GM21786 (cell line): ENCODE results near the gene FCMR.

Source experiments
- ATAC-seq: cut with Tn5 transposase; IDR thresholded peaks from one replicate; pipeline ENCODE4 v1.9.1; 2021; ENCODE audit not compliant: unreplicated experiment

Gene FCMR

DNA sequence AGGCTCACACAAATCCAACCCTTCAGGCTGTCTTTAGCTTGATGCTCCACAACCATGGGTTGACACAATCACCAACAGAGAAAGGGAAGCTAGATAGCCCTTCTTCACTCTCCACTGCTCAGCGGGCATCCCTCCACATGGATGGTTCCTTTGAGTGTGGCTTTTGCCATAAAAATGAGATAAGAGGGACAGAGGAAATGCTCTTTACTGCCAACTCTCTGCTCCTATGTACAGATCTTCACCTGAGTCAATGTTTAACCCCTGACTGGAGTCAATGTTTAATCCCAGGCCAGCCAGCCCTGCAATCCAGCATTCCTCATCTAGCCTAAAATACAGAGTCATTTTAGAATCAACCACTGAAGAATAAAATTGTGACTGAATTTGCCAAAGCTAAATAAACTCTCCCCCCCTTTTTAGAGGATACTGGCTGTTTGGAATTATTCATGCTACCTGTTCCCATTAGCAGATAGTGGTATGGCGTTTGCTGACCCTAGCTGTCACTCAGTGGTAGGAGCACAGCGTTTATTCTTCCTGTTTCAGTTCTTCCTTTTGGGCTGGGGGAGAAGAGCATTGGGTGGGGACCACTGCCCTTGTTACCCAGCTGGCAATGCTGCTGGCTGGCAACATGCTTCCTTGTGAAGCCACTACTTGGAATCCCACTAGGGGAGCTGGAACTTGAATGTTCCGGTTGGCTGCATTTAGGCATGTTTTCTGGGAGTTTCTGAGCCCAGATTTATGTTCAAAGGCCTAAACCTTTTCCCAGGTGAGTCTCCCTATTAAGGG lies 29.8 kb upstream of the FCMR start:
- ATAC-seq: no peak

DNA sequence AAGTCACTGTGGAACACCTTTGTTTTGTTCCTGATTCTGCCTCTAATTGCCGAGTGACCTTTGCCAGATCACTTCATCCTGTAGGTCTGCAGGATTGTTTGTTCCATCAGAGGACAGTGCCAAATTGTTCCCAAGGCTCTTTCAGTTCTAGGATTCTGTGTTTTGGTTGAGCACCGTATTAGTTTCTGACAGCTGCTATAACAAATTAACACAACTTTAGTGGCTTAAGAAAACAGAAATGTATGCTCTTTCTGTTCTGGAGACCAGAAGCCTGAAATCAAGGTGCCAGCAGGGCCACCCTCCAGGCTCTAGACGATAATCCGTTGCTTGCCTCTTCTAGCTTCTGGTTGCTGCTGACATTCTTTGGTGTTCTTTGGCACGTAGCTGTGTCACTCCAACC lies 27.9 kb upstream of the FCMR start:
- ATAC-seq: no peak

DNA sequence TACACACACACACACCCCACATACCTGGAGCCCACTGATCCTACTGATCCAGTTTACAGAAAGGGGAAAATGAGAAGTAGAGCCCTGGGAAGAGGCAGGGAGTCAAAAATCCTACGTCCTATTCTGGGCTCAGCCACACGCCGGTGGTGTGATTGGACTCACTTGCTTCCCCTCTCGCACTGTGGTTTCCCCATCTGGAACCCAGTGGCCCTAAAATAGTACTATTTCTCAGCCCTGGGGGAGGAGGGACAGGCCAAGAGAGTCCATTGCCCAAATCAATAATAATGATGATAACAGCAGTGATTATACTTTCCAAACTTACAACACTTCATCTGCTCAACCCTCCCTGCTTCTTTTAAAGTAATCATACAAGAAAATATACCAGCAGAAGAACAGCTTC lies 27.5 kb upstream of the FCMR start:
- no peak for ATAC-seq

DNA sequence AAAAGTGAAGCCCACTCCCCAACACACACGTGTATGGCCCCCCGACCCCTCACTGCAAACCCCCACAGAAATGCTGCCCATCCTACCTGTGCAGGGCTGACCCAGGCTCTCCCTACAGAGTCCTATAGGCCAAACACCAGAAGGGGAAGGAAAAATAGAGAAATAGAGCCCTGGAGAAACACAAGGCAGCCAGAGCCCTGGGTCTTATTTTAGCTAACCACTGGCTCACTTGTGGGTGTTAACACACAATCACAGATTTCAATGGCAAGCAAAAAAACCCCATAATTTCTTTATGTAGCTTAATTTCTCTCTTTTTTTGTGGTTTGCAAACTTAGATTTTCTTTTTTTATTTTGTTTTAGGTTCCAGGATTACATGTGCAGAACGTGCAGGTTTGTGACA lies 25.5 kb upstream of the FCMR start:
- ATAC-seq: no peak

DNA sequence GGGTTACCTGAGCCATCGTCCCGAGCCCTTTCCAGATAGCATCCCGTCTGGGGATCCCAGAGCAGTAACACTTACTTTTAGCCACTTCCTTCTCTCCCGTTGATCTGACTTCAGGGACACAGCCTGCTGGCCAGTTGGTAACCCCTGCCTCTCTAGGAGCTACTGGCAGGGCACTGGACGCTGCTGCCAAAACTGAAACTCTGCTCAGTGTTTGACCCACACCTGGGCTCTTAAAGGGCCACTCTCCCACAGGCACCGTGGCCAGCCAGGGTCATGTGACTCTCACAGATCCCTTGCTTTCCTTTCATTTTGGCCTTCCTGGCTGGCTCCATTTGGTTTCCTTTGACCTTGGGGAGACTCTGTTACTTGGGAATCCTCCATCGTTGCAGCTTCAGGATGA lies 24.5 kb upstream of the FCMR start, which contains the start of gene PIGR:
Gene PIGR (minus strand): TSS at position 206 of the 400 bp plus-strand sequence. CDS start 5,935 bp downstream, outside the sequence.
- ATAC-seq: no peak

DNA sequence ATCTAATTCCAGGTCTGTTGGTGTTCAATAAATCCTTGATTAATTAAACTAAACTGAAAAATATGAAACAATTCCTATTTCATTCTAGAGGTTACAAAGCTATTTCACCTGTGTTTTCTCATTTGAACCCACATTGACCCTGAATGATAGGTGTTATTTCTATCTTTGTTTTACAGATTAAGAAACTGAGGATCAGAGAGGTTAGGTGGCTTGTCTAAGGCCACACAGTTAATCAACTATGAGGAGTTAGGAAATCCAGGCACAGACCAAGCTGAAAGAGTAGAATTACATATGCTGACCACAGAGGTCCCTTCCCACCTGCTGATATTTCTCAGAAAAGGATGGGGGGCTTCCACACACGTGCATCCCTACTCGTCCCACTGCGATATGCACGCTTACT lies 24.0 kb upstream of the FCMR start:
- ATAC-seq: no peak

DNA sequence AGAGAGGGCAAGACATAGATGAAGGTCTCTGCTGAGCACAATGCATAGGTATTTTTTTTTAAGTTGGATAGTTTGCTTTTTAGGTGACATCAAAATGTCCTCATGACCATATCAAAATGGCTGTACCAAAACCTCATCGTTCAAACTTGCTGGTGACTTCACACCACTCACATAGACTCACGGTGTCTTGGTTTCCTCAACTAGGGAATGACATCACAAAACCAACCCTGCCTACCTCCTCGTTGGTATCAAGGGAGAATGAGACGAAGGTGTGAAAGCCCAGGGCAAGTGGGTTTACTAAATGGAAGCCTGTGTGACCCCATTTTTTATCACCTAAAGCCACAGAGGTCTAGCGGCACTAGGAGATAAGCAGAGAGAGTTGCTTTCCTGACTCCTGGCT lies 23.0 kb upstream of the FCMR start:
- ATAC-seq: no peak

DNA sequence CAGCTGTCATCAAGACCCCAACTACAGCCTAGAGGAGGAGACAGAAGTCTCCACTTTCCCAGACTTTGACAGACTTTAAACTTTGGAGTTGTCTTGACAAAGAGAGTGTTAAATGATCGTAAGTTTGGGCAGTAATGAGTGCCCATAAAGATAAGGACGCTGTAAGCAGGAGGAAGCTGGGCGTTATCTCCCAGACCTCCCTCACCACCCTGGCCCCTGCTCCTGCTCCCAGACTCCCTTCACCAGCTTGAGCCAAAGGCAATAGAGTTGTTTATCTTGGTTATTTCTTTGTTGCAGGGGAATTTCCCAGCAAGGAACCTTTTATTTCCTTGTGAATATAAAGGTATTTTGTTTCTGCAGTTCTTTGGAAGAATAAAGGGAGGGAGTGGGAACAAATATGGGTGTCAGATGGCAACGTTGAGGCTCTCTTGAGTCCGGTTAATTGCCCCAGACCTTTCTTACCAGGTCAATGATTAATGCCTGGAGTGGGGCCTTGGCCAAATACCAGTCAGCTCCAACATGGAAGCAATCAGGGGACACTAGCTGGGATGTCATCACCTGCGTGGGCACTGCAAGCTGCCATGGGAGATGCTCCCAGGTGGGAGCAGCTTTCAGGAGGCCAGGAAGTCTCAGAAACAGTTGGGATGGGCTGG lies 20.2 kb upstream of the FCMR start:
- no peak for ATAC-seq

DNA sequence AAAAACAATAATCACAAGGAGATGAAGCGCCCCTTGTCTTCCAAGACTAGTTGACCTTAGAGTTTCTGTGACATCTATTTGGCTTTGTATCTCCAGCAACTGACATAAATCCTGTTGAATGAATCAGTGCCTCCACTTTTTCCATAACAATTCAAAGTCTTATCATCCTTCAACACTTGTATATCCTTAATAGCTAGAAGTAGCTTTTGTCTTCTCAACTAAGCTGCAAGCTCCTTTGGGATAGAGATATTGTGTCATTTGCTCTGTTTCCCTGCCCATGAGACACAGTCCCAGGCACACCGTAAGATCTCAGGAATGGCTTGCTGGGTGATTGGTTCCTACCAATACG lies 18.8 kb upstream of the FCMR start:
- no peak for ATAC-seq

DNA sequence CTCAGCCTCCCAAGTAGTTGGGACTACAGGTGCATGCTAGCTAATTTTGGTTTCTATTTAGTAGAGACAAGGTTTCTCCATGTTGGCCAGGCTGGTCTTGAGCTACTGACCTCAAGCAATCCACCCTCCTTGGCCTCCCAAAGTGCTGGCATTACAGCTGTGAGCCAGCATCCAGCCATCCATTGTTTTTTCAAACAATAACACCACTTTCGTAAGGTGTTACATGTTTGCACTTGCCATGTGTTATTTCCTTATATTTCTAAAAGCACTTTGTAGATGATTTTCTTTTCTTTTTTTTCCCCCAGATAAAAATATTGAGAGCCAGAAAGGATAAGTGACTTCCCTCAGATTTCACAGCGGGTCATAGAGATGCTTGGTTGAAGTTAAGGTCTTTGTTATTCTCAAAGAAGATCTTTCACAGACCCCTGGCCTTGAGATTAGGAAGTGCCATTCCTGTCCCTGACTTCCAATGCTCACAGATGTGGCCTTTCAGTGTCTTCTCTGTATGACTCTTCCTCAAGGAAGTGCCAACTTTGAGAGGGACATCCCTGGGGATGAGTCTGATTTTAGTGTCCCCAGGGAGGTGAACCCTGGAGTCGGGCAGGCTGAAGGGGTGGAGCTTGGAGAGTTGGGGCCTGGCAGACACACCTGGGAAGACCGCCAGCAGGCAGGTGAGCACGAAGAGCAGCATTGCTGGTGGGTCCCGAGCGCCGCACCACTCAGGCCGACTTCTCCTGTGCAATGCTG lies 18.3 kb upstream of the FCMR start:
- ATAC-seq: no peak

DNA sequence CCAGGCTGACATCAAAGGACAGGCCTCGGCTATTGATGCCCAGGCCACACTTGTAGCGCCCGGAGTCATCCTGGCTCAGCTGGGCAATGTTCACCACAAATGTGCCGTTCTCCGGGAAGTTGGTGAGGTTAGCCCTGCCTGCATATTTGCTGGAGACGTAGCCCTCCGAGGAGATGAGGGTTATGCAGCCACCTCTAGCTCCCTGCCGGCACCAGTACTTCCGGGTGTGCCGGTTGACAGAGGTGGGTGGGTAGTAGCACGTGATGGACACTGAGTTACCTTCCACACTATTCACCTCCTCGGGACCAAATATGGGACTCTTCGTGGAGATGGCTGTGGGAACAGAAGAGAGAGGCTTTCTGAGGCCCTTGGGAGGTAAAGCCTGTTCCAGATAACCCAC lies 17.4 kb upstream of the FCMR start:
- no peak for ATAC-seq

DNA sequence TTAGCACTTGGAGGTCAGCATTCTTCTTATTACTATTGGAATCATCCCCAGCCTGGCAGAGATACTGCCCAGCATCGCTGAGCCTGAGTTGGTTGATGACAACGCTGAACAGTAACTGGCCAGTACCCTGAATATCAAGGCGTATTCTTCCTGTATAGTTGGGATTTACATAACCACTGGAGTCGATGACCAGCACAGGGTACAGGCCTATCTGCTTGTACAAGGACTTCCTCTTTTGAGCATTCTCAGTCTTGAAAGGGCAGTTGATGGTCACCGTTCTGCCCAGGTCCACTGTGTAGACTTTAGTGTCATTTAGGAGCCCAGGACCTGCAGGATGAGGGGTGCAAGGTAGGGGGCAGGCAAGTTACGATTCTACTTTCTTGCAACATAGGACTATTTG lies 15.7 kb upstream of the FCMR start:
- no peak for ATAC-seq

DNA sequence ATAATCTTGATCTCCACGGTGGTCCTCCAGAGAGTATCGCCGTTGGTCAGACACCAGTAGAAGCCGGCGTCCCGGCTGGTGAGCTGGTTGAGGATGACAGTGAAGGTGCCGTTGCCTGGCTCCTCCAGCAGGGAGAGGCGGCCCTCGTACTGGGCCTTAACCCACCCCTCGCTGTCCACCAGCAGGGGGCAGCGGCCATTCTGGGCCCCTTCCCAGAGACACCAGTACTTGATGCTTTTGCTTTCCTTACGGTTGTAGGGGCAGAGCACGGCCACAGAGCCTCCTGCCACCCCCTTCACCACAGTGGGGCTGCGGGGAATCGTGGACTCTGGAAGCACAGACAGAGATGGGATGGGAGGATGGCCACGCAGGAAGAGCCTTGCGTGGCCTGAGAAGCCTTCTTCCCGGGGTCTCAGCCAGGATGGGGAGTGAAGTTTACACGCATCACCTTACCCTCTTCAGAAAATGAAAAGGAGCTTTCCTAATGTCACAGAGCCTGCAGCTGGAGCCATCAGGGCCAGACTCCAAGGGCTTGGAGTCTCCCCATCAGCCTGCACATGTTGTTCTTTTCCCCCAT lies 13.8 kb upstream of the FCMR start:
- ATAC-seq: no peak

DNA sequence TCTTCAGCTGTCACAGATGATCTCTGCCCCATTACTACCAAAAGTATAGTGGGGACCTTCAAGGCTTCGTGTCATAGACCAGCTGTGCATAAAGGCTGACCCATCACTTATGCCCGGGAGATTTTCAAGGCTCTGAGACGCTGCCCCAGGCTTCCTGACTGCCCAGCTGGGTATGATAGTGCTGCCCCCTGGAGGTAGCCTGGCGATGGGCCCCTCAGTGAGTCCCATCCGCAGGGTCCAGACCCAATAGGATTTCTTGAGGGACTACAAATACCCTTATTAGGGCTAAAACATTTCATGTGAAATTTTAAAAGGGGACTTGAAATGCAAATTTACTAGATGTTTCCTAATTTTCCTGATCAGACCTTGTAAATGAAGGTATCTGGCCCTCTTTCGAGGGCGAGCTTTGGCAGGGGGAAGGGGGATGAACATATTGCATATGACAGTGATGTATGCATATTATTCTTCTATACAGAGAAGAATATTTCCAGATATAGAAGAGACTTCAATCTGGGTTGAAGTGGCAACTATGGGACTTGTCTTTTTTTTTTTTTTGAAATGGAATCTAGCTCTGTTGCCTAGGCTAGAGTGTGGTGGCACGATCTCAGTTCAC lies 11.7 kb upstream of the FCMR start:
- ATAC-seq: no peak

DNA sequence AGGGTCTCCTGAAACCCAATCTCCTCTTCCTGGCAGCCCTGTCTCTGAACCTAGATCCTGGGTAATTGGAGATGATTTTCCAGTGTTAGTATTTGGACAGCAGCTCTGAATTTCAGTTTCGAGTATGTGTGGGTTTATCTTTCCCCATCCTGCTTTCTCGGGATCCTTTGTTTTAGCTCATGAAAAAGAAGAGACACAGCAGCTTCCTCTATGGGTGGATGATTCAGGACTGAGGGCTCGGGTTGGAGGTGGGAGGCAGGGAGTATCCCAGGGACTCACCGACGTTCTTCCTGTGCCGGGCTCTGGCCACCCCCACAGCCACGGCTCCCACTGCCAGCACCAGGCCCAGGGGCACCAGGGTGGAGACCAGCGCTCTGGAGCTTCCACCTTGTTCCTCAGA lies 10.4 kb upstream of the FCMR start:
- ATAC-seq: no peak

DNA sequence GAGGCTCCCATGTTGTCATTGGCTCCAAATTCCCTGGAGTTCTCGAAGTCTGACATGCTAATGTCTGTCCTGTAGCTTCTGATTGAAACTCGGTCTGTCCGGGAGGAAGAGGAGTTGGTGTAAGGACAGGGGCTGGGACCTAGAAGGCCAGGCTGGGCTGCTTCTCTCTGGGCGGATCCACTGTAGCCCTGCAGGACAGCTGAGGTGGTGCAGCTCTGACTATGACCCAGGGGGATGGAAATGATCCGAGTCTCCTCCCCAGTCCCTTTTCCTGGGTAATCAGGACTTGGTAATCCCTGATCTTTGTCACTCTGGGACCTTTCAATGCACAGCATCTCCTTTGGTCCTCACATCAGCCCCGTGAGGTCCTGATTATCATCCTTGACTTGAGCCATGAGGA lies 10.0 kb upstream of the FCMR start:
- ATAC-seq: no peak

DNA sequence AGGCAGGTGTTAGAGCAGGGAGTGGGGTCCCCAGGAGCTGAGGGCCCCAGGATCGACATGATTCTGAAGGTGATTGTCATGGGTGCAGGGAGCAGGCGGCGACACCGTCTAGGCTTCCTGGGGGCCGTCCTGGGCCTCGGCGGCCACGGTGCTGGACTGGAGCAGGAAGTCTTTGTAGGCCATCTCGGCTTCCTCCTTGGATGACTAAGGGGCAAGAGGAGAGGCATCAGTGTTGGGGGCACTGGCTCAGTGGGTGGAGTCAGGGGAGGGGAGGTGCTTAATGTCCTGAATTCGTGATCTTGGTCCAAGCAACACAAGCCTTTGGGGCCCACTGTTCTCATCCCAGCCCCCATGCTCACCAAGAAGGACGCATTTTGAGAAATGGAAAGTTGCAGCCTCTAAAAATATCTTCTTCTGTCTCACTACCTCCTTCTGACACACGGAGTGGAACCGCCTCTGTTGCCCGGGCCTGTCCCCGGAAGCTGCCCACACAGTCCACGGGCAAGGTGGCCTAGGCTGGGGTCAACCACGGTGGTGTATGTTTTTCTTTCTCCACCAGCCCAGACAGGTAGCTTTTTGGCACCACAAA lies 8.6 kb upstream of the FCMR start:
- ATAC-seq: peak; percentile 75

DNA sequence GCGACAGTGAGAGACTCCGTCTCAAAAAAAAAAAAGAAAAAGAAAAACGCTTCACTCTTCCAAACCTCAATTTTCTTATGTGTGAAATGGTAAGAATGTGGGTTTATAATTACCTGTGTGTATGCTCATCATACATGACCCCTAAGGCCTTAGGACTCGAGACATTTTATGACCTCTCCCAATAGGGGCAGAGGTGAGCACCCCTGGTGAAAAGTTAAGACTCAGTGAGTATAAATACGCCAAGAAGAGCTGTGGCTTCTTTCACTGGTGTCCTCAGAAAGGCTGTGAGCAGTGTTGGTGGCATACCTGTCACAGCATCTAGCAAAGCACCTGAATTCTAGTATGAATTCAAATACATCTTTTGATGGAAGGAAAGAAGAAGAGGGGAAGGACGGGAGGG lies 7.8 kb upstream of the FCMR start:
- ATAC-seq: no peak

DNA sequence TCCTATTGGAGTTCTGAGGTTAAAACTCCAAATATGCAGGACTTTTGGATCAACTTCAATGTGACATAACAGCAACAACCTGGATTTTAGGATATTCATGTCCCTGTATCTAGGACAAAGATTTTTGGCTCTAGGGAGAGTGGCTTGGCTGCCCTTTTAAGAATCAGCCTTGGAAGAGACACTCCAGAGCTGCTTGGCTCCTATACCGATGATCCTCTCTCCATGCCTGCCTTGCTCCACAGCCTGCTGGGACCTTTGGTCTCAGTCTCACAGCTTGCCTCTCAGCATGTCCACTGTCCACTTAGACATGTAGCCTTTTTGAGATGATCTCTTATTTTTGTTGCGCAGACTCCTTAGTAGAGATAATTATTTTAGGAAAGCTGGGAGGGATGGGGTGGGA lies 4.5 kb upstream of the FCMR start:
- no peak for ATAC-seq

DNA sequence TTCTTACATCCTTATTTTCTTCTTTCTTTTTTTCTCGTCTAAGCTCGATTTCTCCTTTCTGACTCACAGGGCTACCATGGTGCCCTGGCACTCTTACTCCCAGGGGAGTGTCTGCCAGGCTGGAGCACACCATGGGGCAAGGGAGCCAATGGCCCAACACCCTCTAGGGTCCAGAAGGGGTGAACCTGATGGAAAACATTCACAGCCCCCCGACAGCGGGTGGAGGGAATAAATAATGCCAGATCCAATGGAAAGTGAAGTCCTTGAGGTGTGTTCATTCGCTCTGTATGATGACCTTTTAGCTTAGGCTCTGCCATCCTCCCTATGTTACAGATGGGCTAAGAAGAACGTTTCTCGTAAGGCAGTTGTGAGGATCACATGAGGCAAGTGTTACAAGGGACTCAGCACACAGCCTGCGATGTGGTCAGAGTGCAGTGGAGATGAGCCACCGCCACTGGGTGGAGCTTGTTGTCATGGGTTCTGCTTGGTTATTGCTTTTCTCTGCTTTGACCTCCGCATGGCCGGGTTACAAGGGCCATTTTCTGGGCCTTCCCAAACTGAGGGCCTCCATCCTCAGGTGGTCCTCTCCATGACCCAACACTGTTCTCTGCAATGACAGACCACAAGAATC lies 3.5 kb upstream of the FCMR start:
- ATAC-seq: peak; percentile 48
